ENCODE results near the gene DCC.
A peak's percentile ranks its signal among the peaks of the same experiment; 100 is the strongest.

The DCC gene

DNA sequence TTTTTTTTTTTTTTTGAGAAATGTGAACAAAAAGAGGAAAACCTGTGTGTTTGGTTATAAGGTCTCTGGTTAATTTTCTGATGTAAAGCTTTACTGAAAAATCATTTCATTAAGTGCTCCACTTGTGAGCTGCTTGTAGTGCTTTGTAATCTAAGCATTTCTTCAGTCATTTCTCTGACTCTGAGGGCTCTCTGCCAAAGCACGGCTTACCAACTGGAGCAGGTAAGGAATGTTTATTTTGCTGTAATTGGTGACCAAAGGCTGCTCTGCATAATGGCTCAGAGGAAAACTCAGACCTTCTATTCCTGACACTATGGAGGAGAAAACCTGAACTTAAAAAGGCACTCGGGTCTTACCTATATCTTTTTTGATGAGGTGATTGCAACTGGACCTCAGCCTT, 1035.6 kb downstream of the DCC start:
- peaks cover 3% of the 10 kb centered on the region for H3K27me3 ChIP-seq (ENCODE audit: insufficient read depth, poor library complexity, severe bottlenecking)
- no peak overlapping the region for H3K27ac ChIP-seq (ENCODE audit: poor library complexity, severe bottlenecking)
- ATAC-seq (ENCODE audit: low read depth): no peak
- no peak overlapping the region for H3K4me3 ChIP-seq (ENCODE audit: severe bottlenecking)
- DNase-seq (ENCODE audit: low spot score): no peak
- H3K9me3 ChIP-seq (ENCODE audit: severe bottlenecking): no peaks in the 10 kb centered on the region
- TF ChIP-seq, protein P1, sequence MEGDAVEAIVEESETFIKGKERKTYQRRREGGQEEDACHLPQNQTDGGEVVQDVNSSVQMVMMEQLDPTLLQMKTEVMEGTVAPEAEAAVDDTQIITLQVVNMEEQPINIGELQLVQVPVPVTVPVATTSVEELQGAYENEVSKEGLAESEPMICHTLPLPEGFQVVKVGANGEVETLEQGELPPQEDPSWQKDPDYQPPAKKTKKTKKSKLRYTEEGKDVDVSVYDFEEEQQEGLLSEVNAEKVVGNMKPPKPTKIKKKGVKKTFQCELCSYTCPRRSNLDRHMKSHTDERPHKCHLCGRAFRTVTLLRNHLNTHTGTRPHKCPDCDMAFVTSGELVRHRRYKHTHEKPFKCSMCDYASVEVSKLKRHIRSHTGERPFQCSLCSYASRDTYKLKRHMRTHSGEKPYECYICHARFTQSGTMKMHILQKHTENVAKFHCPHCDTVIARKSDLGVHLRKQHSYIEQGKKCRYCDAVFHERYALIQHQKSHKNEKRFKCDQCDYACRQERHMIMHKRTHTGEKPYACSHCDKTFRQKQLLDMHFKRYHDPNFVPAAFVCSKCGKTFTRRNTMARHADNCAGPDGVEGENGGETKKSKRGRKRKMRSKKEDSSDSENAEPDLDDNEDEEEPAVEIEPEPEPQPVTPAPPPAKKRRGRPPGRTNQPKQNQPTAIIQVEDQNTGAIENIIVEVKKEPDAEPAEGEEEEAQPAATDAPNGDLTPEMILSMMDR (IDR thresholded peaks at IDR 0.05; ENCODE audit: poor library complexity, severe bottlenecking): no peak
- H3K4me1 ChIP-seq (ENCODE audit: insufficient read depth, poor library complexity, severe bottlenecking): no peaks in the 10 kb centered on the region
- H3K36me3 ChIP-seq (ENCODE audit: low read depth): no peaks in the 10 kb centered on the region

DNA sequence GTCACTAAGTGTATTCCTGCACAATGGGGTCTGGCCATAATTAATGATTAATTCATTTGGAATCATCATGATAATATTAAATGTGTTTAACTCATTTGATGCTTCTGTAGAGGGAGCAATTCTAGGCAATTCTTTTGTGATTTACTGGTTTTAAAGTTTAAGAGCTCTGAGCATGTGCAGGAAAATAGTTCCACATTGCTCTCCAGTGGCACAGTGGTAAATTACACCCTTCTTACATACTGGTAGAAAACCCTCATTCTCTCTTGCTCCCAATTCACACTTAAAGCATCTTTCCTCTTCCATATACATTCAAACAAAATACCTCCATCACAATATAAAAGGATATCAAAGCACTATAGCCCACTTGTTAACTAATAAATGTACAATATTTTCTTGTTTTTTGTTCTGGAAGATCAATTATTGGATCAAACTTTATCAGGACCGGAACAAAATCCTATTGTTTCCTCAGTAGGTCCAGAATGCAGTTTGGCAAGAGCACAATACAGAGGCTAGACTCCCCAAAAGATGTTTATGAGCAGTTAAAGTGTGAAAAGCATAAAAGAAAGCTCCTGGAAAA, 1040.2 kb downstream of the DCC start:
- peak; percentile 57; the same call in 2 of the 3 replicates for ATAC-seq (ENCODE audit: low read depth)
- Histone ChIP-seq H3K27me3 (ENCODE audit: insufficient read depth, poor library complexity, severe bottlenecking) (peaks cover 6% of the 10 kb centered on the region), H3K4me1 (ENCODE audit: insufficient read depth, poor library complexity, severe bottlenecking) (no peaks in the 10 kb centered on the region), H3K36me3 (ENCODE audit: low read depth) (no peaks in the 10 kb centered on the region), H3K9me3 (ENCODE audit: severe bottlenecking) (no peaks in the 10 kb centered on the region), H3K4me3 (ENCODE audit: severe bottlenecking) (no peak overlapping the region), H3K27ac (ENCODE audit: poor library complexity, severe bottlenecking) (no peak overlapping the region)
- DNase-seq (ENCODE audit: low spot score): no peak
- TF ChIP-seq, protein P1 (IDR thresholded peaks at IDR 0.05; ENCODE audit: poor library complexity, severe bottlenecking): peak; percentile 63

DNA sequence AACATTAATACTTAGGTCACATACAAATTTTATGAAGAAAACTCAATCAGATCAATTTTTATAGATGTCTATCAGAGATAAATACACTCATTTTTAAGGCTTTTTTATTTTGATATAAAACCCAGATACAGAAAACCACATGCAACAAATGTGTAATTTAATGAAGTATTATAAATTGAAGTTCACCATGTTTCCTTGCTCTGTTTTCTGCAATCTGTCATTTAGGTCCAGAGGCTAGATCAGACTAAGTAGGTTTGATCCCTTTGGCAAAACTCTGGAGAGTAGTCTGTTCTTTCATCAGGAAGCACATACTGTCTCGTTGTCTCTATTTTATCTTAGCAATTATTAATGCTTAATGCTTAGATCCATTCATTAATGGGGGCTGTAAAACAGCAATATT, 1042.9 kb downstream of the DCC start:
- H3K9me3 ChIP-seq (ENCODE audit: severe bottlenecking): no peaks in the 10 kb centered on the region
- no peak for DNase-seq (ENCODE audit: low spot score)
- no peaks in the 10 kb centered on the region for H3K36me3 ChIP-seq (ENCODE audit: low read depth)
- no peak overlapping the region for H3K27ac ChIP-seq (ENCODE audit: poor library complexity, severe bottlenecking)
- no peak for ATAC-seq (ENCODE audit: low read depth)
- TF ChIP-seq, protein P1 (IDR thresholded peaks at IDR 0.05; ENCODE audit: poor library complexity, severe bottlenecking): no peak
- peaks cover 6% of the 10 kb centered on the region for H3K27me3 ChIP-seq (ENCODE audit: insufficient read depth, poor library complexity, severe bottlenecking)
- H3K4me1 ChIP-seq (ENCODE audit: insufficient read depth, poor library complexity, severe bottlenecking): no peaks in the 10 kb centered on the region
- H3K4me3 ChIP-seq (ENCODE audit: severe bottlenecking): no peak overlapping the region

DNA sequence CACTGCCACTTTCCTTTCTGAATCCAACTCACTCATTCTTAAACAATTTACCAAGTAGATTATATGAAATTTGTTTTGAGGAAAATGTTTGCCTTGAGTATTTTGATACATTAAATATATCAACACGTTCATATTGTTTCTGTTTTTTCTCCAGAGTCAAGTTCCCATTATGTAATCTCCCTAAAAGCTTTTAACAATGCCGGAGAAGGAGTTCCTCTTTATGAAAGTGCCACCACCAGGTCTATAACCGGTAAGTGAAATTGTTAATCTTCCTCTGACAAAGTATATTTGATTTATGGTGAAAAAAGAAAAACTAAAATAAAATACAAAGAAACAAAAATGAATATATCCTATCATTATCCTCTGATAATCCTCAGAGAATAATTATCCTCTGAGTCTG, 1045.9 kb downstream of the DCC start:
- no peaks in the 10 kb centered on the region for H3K36me3 ChIP-seq (ENCODE audit: low read depth)
- no peak for DNase-seq (ENCODE audit: low spot score)
- no peaks in the 10 kb centered on the region for H3K9me3 ChIP-seq (ENCODE audit: severe bottlenecking)
- ATAC-seq (ENCODE audit: low read depth): no peak
- H3K27ac ChIP-seq (ENCODE audit: poor library complexity, severe bottlenecking): no peak overlapping the region
- TF ChIP-seq, protein P1 (IDR thresholded peaks at IDR 0.05; ENCODE audit: poor library complexity, severe bottlenecking): no peak
- peaks cover 3% of the 10 kb centered on the region for H3K27me3 ChIP-seq (ENCODE audit: insufficient read depth, poor library complexity, severe bottlenecking)
- no peak overlapping the region for H3K4me3 ChIP-seq (ENCODE audit: severe bottlenecking)
- no peaks in the 10 kb centered on the region for H3K4me1 ChIP-seq (ENCODE audit: insufficient read depth, poor library complexity, severe bottlenecking)

DNA sequence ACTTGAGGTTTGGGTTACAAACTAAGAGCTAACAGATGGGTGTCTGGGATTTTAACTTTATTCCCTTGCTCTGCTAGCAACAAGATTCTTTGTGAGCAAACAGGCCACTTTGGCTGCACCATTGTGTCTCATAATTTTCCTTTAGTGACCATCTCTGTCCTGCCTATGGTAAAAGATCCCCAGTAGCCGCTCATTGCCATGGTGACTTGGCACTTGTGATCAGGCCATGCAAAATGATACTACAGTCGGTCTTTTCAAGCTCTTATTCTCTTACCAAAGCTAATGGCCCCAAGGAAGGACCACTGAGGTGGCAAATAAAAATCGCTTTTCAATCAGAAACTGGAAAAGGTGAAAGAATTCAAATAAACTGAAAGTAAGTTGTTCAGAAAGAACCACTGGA, 1047.6 kb downstream of the DCC start:
- Histone ChIP-seq H3K9me3 (ENCODE audit: severe bottlenecking) (no peaks in the 10 kb centered on the region), H3K27ac (ENCODE audit: poor library complexity, severe bottlenecking) (no peak overlapping the region), H3K27me3 (ENCODE audit: insufficient read depth, poor library complexity, severe bottlenecking) (no peaks in the 10 kb centered on the region), H3K4me3 (ENCODE audit: severe bottlenecking) (no peak overlapping the region), H3K4me1 (ENCODE audit: insufficient read depth, poor library complexity, severe bottlenecking) (no peaks in the 10 kb centered on the region), H3K36me3 (ENCODE audit: low read depth) (no peaks in the 10 kb centered on the region)
- TF ChIP-seq, protein P1 (IDR thresholded peaks at IDR 0.05; ENCODE audit: poor library complexity, severe bottlenecking): no peak
- ATAC-seq (ENCODE audit: low read depth) (no peak), DNase-seq (ENCODE audit: low spot score) (no peak)
